Ectodermal cell (in vitro differentiated cells): ENCODE measurements around the gene DDOST.

Experiments used
- H3K27ac ChIP-seq: 2 replicates; pipeline ENCODE4 v1.7.0; 2013; ENCODE audit warnings: mild to moderate bottlenecking, low read depth, low read length; ENCODE audit not compliant: insufficient read depth, poor library complexity, severe bottlenecking
- H3K27me3 ChIP-seq: 2 replicates; pipeline ENCODE4 v1.7.0; 2013; ENCODE audit warnings: mild to moderate bottlenecking, low read length; ENCODE audit not compliant: insufficient read depth, control insufficient read depth, poor library complexity, severe bottlenecking
- H3K36me3 ChIP-seq: one replicate; pipeline ENCODE4 v1.7.0; 2013; ENCODE audit warnings: low read length; ENCODE audit not compliant: control insufficient read depth, insufficient read depth
- H3K4me1 ChIP-seq: one replicate; pipeline ENCODE4 v1.7.0; 2013; ENCODE audit warnings: low read length; ENCODE audit not compliant: control insufficient read depth, insufficient read depth
- H3K4me3 ChIP-seq: 2 replicates; pipeline ENCODE4 v1.7.0; 2013; ENCODE audit warnings: low read depth, low read length, control low read depth; ENCODE audit not compliant: insufficient read depth
- H3K9me3 ChIP-seq: 2 replicates; pipeline ENCODE4 v1.7.0; 2013; ENCODE audit warnings: mild to moderate bottlenecking, low read length, moderate library complexity; ENCODE audit not compliant: control insufficient read depth
- WGBS, 2 experiments: methylation state at CpG; one replicate each; pipeline ENCODE4 v1.1.7; 2013; ENCODE audit warnings: missing lambda C conversion rate in 2 of 2; 5-methylcytosine and 5-hydroxymethylcytosine counted together

DDOST gene

DNA sequence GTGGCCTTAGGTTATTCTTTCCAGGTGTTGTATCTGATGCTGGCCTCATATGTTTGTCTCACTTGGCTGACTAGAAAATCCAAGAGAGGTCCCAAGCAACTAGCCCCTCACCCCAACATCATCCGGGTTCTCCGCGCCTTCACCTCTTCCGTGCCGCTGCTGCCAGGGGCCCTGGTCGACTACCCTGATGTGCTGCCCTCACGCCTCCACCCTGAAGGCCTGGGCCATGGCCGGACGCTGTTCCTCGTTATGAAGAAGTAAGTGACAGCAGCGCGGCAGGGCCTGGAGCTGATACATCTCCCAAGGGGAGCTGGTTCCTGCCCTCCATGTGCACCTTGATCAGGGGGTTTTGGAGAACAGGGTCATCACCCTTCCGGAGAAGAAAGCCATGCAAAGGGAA is 16.8 kb downstream of the DDOST start:
- Histone ChIP-seq H3K4me3 (no peak overlapping the region), H3K4me1 (no peaks in the 10 kb centered on the region), H3K9me3 (no peaks in the 10 kb centered on the region), H3K27ac (no peak overlapping the region), H3K36me3 (no peaks in the 10 kb centered on the region), H3K27me3 (no peaks in the 10 kb centered on the region)
- 94 to 97% methylated on average over 13 of the region's 13 CpGs for WGBS, 2 experiments

DNA sequence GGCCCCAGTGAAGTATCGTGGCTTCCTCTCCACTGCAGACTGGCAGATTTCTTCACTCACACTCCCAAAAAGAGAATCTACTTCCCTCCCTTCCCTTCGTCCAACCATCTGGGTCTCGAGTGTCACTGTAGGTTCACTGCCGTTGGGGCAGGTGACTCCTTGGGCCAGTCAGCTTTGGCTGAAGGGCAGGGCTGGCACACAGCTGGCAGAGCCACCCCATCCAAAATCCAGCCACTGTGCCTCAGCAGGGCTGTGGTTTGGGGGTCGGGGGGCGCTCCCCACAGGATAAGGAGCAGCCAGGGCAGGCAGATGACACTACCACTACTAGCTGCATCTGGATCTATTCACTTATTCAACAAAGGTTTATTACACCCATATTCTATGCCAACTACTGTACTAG is 18.1 kb downstream of the DDOST start:
- no peaks in the 10 kb centered on the region for H3K9me3 ChIP-seq
- 90 to 93% methylated on average over 6 of the region's 6 CpGs for WGBS, 2 experiments
- no peak overlapping the region for H3K4me3 ChIP-seq
- no peaks in the 10 kb centered on the region for H3K4me1 ChIP-seq
- H3K36me3 ChIP-seq: no peaks in the 10 kb centered on the region
- no peak overlapping the region for H3K27ac ChIP-seq
- H3K27me3 ChIP-seq: no peaks in the 10 kb centered on the region

DNA sequence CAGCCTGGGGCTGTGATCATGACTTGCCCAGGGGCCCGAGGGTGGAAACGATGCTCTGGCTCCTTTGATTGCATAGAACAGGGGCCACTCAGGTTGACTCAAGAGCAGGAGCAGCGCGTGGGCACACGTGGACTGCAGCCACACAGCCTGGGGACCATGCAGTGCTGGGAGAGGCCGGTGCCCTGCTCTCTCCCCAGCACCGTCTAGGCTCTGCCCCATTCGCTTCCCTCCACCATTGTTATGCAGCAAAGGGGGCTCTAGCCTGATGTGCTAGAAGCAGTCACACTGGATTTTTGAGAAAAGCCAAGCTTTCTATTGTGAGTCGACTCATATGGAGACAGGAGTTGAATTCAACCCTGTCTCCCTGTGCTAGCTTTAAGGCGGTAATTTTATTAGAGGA is 19.2 kb downstream of the DDOST start:
- Histone ChIP-seq H3K27ac (no peak overlapping the region), H3K4me1 (no peaks in the 10 kb centered on the region), H3K36me3 (no peaks in the 10 kb centered on the region), H3K4me3 (no peak overlapping the region), H3K27me3 (no peaks in the 10 kb centered on the region), H3K9me3 (no peaks in the 10 kb centered on the region)
- 71% methylated on average over 10 of the region's 10 CpGs for whole genome bisulfite sequencing, 2 experiments

DNA sequence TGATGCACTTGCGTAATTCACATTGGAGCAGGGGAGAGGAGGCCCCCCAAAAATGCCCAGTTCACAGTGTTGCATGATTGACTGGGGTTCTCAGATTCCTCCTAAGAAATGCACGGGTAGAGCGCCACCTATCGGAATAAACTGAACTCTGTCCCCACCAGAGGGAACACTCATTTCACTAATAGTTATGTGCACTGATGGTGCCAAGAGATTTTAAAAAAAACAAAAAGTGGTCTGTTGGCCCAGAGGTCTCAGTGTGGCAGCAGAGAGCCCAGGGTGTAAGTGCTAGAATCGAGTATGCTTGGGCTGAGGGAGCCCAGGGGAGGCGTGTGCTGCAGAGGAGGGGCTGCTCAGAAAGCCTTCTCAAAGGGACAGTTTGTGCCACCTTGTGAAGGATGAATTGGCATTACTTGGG is 21.0 kb downstream of the DDOST start:
- Histone ChIP-seq H3K9me3 (no peaks in the 10 kb centered on the region), H3K4me3 (no peak overlapping the region), H3K4me1 (no peaks in the 10 kb centered on the region), H3K27me3 (no peaks in the 10 kb centered on the region), H3K27ac (no peak overlapping the region), H3K36me3 (no peaks in the 10 kb centered on the region)
- WGBS, 2 experiments: 22 to 24% methylated on average over 6 of the region's 6 CpGs

DNA sequence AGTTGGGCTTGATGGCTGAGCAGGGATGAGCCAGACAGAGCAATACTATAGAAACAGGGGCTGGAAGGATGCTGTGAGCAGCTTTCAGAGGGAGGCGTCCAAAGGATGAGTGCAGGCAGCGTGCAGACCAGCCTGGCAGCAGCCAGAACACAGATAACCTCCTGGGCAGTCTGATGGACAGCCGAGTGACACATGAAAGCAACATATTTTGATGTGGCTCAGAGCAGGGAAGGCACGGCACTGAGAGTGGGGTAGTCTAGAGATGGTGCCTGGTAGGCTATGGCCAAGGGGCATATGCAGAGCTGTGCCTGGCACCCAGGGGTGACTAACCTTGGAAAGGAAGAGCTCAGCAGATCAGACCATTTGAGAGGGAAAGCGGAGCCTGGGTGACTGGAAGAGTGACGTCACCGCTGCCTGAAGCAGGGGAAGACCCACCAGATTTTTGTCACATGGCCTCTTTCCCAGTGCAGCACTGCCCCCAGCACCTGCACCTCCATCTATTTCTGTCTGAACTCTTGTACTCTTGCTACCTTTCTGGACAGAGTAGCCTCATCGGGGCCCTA is 24.3 kb downstream of the DDOST start:
- Histone ChIP-seq H3K4me1 (no peaks in the 10 kb centered on the region), H3K36me3 (no peaks in the 10 kb centered on the region), H3K27me3 (no peaks in the 10 kb centered on the region), H3K4me3 (no peak overlapping the region), H3K9me3 (no peaks in the 10 kb centered on the region), H3K27ac (no peak overlapping the region)
- WGBS, 2 experiments: 91 to 96% methylated on average over 8 of the region's 8 CpGs

DNA sequence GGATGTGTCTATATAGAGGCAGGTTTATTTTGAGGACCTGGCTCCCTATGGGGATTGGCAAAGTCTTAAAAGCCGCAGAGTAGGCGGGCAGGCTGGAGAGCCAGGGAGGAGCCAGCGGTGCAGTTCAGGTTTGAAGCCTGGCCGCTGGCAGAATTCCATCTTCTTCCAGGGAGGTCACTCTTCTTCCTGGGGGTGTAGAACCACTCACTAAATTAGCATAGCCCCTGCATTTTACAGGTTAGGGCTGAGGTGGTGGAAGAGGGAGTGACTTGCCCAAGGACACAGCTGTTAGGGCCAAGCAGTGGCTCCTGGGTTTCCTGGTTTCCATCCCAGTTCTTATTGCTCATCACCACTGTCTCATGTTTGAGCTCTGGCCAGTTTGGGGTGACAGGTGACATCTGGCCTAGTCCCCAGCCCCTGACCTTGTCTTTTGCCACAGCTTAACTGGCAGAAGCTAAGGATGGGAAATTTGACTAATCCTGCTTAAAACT is 26.5 kb downstream of the DDOST start:
- WGBS, 2 experiments: 2 to 3% methylated on average over 4 of the region's 4 CpGs
- Histone ChIP-seq H3K4me3 (peak overlapping the region; percentile 87), H3K27ac (no peak overlapping the region), H3K36me3 (no peaks in the 10 kb centered on the region), H3K27me3 (no peaks in the 10 kb centered on the region), H3K4me1 (no peaks in the 10 kb centered on the region), H3K9me3 (no peaks in the 10 kb centered on the region)

DNA sequence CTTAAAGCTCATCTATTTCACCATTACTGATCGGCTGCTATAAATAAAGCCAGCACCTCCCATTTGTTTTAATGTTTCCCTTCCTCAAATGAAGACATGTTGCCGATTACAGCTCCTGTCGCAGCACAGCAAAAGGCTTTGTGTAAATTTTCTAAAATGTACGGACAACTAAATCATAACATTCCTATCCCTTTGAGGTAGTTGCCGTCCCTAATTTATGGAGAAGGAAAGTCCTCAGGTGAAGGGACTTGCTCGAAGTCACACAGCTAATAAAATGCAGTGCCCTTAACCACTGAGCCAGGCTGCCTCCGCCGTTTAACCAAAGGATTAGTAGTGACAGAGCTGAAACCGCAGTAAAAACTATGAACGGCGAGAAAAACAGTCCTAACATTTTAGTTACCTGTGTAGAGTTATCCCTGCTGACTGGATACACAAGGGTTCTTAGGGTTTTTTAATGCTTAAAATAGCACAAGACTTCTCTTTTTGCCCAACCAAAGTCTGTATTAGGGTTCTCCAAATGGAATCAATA is 27.0 kb downstream of the DDOST start:
- H3K4me1 ChIP-seq: no peaks in the 10 kb centered on the region
- H3K4me3 ChIP-seq: peak overlapping the region; percentile 87
- no peaks in the 10 kb centered on the region for H3K9me3 ChIP-seq
- H3K27ac ChIP-seq: no peak overlapping the region
- H3K36me3 ChIP-seq: no peaks in the 10 kb centered on the region
- 4% methylated on average over 11 of the region's 11 CpGs for WGBS, 2 experiments
- H3K27me3 ChIP-seq: no peaks in the 10 kb centered on the region

DNA sequence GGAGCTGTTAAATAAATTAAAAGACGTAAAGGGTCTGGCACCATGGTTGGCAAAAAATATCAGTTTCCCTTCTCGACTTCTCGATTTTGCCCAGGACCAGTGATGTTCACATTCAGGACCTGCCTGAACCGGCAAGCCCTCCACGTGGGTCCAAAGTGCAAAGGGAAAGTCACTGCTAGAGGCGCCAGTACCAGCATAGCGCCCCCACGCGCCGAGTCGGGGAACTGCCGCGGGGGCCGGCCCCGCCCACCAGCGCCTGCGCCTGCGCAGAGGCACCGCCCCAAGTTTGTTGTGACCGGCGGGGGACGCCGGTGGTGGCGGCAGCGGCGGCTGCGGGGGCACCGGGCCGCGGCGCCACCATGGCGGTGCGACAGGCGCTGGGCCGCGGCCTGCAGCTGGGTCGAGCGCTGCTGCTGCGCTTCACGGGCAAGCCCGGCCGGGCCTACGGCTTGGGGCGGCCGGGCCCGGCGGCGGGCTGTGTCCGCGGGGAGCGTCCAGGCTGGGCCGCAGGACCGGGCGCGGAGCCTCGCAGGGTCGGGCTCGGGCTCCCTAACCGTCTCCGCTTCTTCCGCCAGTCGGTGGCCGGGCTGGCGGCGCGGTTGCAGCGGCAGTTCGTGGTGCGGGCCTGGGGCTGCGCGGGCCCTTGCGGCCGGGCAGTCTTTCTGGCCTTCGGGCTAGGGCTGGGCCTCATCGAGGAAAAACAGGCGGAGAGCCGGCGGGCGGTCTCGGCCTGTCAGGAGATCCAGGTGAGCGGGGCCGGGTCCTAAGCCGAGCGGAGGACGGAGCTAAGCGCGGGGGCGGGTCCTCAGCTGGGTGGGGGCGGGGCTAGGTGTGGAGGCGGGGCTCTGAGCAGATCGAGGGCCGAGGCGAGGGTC is 27.7 kb downstream of the DDOST start, which contains the start of gene PINK1:
PINK1 (plus strand) TSS at position 269 of the 875 bp plus-strand sequence; CDS start at position 360, 91 bp downstream.
- Histone ChIP-seq H3K4me3 (peak within 1 kb of the TSS; percentile 87), H3K4me1 (no peaks in the 10 kb centered on the region), H3K27me3 (no peaks in the 10 kb centered on the region), H3K27ac (peak within 1 kb of the TSS; percentile 68), H3K36me3 (no peaks in the 10 kb centered on the region), H3K9me3 (no peaks in the 10 kb centered on the region)
- 3% methylated on average over 93 of the region's 93 CpGs for whole genome bisulfite sequencing, 2 experiments

DNA sequence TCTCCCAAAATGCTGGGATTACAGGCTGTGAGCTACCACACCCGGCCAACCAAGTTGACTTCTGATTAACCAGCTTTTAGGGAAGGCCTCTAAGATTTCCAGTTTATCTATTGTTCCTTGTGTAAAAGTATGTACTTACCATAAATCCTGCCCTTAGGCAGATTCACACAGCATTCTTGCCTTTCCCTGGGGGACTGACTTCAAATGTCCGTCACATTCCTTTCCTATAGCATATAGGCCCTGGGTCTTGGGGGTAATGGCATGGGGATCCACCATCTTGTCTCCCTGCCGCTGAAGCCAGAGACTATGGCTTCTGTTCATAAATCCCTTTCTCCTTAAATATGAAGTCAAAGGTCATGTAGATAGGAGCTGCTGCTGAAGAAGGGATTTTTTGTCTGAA is 28.8 kb downstream of the DDOST start:
- Histone ChIP-seq H3K27me3 (no peaks in the 10 kb centered on the region), H3K36me3 (no peaks in the 10 kb centered on the region), H3K27ac (no peak overlapping the region), H3K4me3 (no peak overlapping the region), H3K4me1 (peaks cover 5% of the 10 kb centered on the region), H3K9me3 (no peaks in the 10 kb centered on the region)
- WGBS, 2 experiments: 92% methylated on average over 2 to 3 of the region's 3 CpGs

DNA sequence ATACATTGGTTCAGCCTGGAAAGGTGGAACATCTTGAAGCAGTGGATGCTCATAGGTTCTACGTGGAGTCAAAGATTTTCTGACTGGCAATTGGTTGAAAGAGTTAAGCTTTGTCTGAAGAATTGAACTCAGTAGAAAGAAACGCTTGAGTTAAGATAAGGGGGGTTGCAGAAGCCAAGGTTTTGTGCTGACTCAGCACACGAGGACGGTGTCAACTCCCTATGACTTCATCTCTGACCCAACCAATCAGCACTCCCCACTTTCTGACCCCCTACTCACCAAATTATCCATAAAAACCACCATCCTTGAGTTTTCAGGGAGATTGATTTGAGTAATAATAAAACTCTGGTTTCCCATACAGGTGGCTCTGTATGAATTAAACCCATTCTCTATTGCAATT is 30.4 kb downstream of the DDOST start:
- Histone ChIP-seq H3K36me3 (no peaks in the 10 kb centered on the region), H3K27ac (no peak overlapping the region), H3K27me3 (no peaks in the 10 kb centered on the region), H3K9me3 (no peaks in the 10 kb centered on the region), H3K4me3 (no peak overlapping the region), H3K4me1 (peaks cover 5% of the 10 kb centered on the region)
- 85 to 87% methylated on average over 4 of the region's 4 CpGs for WGBS, 2 experiments
